IPS-11a (cell line): Measurements from ENCODE around the gene SVIL.

Source experiments
- H3K4me3 ChIP-seq: one replicate; pipeline ENCODE4 v1.5.1; 2013; ENCODE audit warnings: low read depth, low read length, control low read depth

The SVIL gene

GRCh38 chr10:29430101-29430500 lies 204.7 kb downstream of the SVIL start:
- H3K4me3 ChIP-seq, result no peak overlapping the region

- H3K4me3 ChIP-seq, result no peak overlapping the region
Observed at GRCh38 chr10:29428486-29428885, 206.3 kb downstream of the SVIL start.

GRCh38 chr10:29427667-29428066 lies 207.1 kb downstream of the SVIL start:
- H3K4me3 ChIP-seq, result no peak overlapping the region

- no peak overlapping the region for H3K4me3 ChIP-seq
Observed at GRCh38 chr10:29426420-29426819, 208.4 kb downstream of the SVIL start.

GRCh38 chr10:29424017-29424416 lies 210.8 kb downstream of the SVIL start:
- no peak overlapping the region for H3K4me3 ChIP-seq

- no peak overlapping the region for H3K4me3 ChIP-seq
Observed at GRCh38 chr10:29420744-29421143, 214.0 kb downstream of the SVIL start.

- no peak overlapping the region for H3K4me3 ChIP-seq
Observed at GRCh38 chr10:29417324-29417723, 217.4 kb downstream of the SVIL start.

- no peak overlapping the region for H3K4me3 ChIP-seq
Observed at GRCh38 chr10:29415876-29416275, 218.9 kb downstream of the SVIL start.

GRCh38 chr10:29414501-29414900 lies 220.3 kb downstream of the SVIL start:
- no peak overlapping the region for H3K4me3 ChIP-seq

GRCh38 chr10:29412485-29412884 lies 222.3 kb downstream of the SVIL start:
- H3K4me3 ChIP-seq, result no peak overlapping the region

GRCh38 chr10:29411666-29412315 lies 223.0 kb downstream of the SVIL start:
- H3K4me3 ChIP-seq, result no peak overlapping the region

GRCh38 chr10:29409241-29410054 lies 225.3 kb downstream of the SVIL start:
- peak overlapping the region; percentile 28 for H3K4me3 ChIP-seq

- no peak overlapping the region for H3K4me3 ChIP-seq
Observed at GRCh38 chr10:29408847-29409240, 225.9 kb downstream of the SVIL start.
